ENCODE data around the gene ATRNL1.
"Not testable (repeated sequence)": the region's sequence is repeated elsewhere in the genome, so short reads cannot be mapped to it uniquely, and the experiment has no call there.

Gene ATRNL1

GRCh38 chr10:115422624-115423023 lies 329.5 kb downstream of the ATRNL1 start:
- DNase-seq (ENCODE audit: low read depth, low spot score) = no peak

GRCh38 chr10:115427611-115428010 lies 334.4 kb downstream of the ATRNL1 start:
- no peak for DNase-seq (ENCODE audit: low read depth, low spot score)

GRCh38 chr10:115432188-115432819 lies 339.1 kb downstream of the ATRNL1 start:
- DNase-seq (ENCODE audit: low read depth, low spot score) = no peak

GRCh38 chr10:115436999-115437398 lies 343.8 kb downstream of the ATRNL1 start:
- no peak for DNase-seq (ENCODE audit: low read depth, low spot score)

- DNase-seq (ENCODE audit: low read depth, low spot score) = no peak
Observed at GRCh38 chr10:115441907-115442545, 348.9 kb downstream of the ATRNL1 start.

GRCh38 chr10:115456812-115457211 lies 363.6 kb downstream of the ATRNL1 start:
- DNase-seq (ENCODE audit: low read depth, low spot score) = no peak

GRCh38 chr10:115483294-115483693 lies 390.1 kb downstream of the ATRNL1 start:
- no peak for DNase-seq (ENCODE audit: low read depth, low spot score)

GRCh38 chr10:115491526-115492140 lies 398.5 kb downstream of the ATRNL1 start:
- DNase-seq (ENCODE audit: low read depth, low spot score) = no peak

GRCh38 chr10:115503546-115503945 lies 410.4 kb downstream of the ATRNL1 start:
- DNase-seq (ENCODE audit: low read depth, low spot score) = no peak

GRCh38 chr10:115514895-115515294 lies 421.7 kb downstream of the ATRNL1 start:
- DNase-seq (ENCODE audit: low read depth, low spot score) = no peak

GRCh38 chr10:115525141-115525540 lies 432.0 kb downstream of the ATRNL1 start:
- no peak for DNase-seq (ENCODE audit: low read depth, low spot score)

- DNase-seq (ENCODE audit: low read depth, low spot score) = not testable (repeated sequence)
Observed at GRCh38 chr10:115527682-115528081, 434.5 kb downstream of the ATRNL1 start.

- not testable (repeated sequence) for DNase-seq (ENCODE audit: low read depth, low spot score)
Observed at GRCh38 chr10:115536401-115536800, 443.2 kb downstream of the ATRNL1 start.

GRCh38 chr10:115539142-115539762 lies 446.1 kb downstream of the ATRNL1 start:
- DNase-seq (ENCODE audit: low read depth, low spot score) = no peak

- DNase-seq (ENCODE audit: low read depth, low spot score) = no peak
Observed at GRCh38 chr10:115555887-115556402, 462.8 kb downstream of the ATRNL1 start.

- no peak for DNase-seq (ENCODE audit: low read depth, low spot score)
Observed at GRCh38 chr10:115558252-115558651, 465.1 kb downstream of the ATRNL1 start.

GRCh38 chr10:115566867-115567266 lies 473.7 kb downstream of the ATRNL1 start:
- no peak for DNase-seq (ENCODE audit: low read depth, low spot score)

GRCh38 chr10:115572740-115573455 lies 479.7 kb downstream of the ATRNL1 start:
- no peak for DNase-seq (ENCODE audit: low read depth, low spot score)

GRCh38 chr10:115580239-115580638 lies 487.1 kb downstream of the ATRNL1 start:
- no peak for DNase-seq (ENCODE audit: low read depth, low spot score)

- no peak for DNase-seq (ENCODE audit: low read depth, low spot score)
Observed at GRCh38 chr10:115593060-115593459, 499.9 kb downstream of the ATRNL1 start.

GRCh38 chr10:115604627-115605026 lies 511.5 kb downstream of the ATRNL1 start:
- DNase-seq (ENCODE audit: low read depth, low spot score) = no peak

- no peak for DNase-seq (ENCODE audit: low read depth, low spot score)
Observed at GRCh38 chr10:115606086-115606485, 512.9 kb downstream of the ATRNL1 start.

All from brain pericyte (primary cell).